ENCODE results near the gene SERPINA1. TPM values are rescaled to one million over a fixed set of nuclear protein-coding genes. Genes with fewer than 3 reads are reported as not detected.

Gene SERPINA1
- total RNA-seq, 1 experiment from 2014 or later = 5.1 TPM

DNA sequence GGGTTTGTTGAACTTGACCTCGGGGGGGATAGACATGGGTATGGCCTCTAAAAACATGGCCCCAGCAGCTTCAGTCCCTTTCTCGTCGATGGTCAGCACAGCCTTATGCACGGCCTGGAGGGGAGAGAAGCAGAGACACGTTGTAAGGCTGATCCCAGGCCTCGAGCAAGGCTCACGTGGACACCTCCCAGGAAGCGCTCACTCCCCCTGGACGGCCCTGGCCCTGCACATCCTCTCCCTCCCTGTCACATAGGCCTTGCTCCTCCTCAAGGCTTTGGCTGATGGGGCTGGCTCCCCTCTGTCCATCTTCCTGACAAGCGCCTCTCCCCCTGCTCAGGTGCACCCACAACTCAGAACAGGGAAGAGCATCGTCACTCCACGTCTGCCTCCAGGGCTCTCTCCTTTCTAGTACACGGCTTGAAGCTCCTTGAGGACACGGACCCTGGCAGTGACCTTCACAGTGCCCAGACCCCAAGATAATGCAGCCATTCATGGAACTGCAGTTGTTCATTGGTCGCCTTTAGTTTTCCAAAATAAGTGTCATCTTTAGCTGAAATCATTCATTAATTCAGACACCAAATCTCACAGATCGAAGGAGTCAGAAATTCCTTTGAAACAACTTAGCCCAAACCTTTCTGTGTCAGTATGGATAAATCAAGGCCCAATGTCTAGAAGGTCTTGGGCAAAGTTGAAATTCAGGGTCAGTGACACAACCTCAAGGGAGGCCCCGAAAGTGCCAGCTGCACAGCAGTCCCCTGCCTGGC lies 9.7 kb downstream of the SERPINA1 start:
- Mint-ChIP-seq H3K27ac (no peak overlapping the region), H3K4me1 (peaks cover 32% of the 10 kb centered on the region), H3K36me3 (no peaks in the 10 kb centered on the region), H3K4me3 (no peak overlapping the region), H3K9me3 (no peaks in the 10 kb centered on the region), H3K27me3 (ENCODE audit: low read depth) (0 out of 2 replicates have a peak, but pooled peaks cover 3% of the 10 kb centered on the region)
- POLR2A ChIA-PET = no interaction called here
- TF ChIP-seq, protein P1, sequence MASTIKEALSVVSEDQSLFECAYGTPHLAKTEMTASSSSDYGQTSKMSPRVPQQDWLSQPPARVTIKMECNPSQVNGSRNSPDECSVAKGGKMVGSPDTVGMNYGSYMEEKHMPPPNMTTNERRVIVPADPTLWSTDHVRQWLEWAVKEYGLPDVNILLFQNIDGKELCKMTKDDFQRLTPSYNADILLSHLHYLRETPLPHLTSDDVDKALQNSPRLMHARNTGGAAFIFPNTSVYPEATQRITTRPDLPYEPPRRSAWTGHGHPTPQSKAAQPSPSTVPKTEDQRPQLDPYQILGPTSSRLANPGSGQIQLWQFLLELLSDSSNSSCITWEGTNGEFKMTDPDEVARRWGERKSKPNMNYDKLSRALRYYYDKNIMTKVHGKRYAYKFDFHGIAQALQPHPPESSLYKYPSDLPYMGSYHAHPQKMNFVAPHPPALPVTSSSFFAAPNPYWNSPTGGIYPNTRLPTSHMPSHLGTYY (CRISPR knock-in tag; IDR thresholded peaks at IDR 0.05) = no peak
- TF ChIP-seq, protein P2, sequence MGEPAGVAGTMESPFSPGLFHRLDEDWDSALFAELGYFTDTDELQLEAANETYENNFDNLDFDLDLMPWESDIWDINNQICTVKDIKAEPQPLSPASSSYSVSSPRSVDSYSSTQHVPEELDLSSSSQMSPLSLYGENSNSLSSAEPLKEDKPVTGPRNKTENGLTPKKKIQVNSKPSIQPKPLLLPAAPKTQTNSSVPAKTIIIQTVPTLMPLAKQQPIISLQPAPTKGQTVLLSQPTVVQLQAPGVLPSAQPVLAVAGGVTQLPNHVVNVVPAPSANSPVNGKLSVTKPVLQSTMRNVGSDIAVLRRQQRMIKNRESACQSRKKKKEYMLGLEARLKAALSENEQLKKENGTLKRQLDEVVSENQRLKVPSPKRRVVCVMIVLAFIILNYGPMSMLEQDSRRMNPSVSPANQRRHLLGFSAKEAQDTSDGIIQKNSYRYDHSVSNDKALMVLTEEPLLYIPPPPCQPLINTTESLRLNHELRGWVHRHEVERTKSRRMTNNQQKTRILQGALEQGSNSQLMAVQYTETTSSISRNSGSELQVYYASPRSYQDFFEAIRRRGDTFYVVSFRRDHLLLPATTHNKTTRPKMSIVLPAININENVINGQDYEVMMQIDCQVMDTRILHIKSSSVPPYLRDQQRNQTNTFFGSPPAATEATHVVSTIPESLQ (CRISPR knock-in tag; IDR thresholded peaks at IDR 0.05) = no peak
- CTCF ChIA-PET = no interaction called here
- ATAC-seq = no peak
- DNase-seq (ENCODE audit: low spot score) = no peak

- ATAC-seq (no peak), DNase-seq (ENCODE audit: low spot score) (no peak)
- H3K4me1 Mint-ChIP-seq = peaks cover 24% of the 10 kb centered on the region
- H3K27ac Mint-ChIP-seq = no peak overlapping the region
- TF ChIP-seq ZNF263 (CRISPR knock-in tag; IDR thresholded peaks at IDR 0.05; ENCODE audit: low read depth) (no peak), AFF4 (CRISPR knock-in tag; IDR thresholded peaks at IDR 0.05; ENCODE audit: borderline replicate concordance) (no peak), GTF2I (CRISPR knock-in tag; conservative IDR thresholded peaks at IDR 0.05) (no peak), ZNF671 (CRISPR knock-in tag; IDR thresholded peaks at IDR 0.05) (no peak), FOXJ3 (CRISPR knock-in tag; IDR thresholded peaks at IDR 0.05; ENCODE audit: borderline replicate concordance) (no peak), ZNF281 (CRISPR knock-in tag; IDR thresholded peaks at IDR 0.05) (no peak), ZSCAN18 (CRISPR knock-in tag; IDR thresholded peaks at IDR 0.05) (no peak)
- TF ChIP-seq, protein P3, sequence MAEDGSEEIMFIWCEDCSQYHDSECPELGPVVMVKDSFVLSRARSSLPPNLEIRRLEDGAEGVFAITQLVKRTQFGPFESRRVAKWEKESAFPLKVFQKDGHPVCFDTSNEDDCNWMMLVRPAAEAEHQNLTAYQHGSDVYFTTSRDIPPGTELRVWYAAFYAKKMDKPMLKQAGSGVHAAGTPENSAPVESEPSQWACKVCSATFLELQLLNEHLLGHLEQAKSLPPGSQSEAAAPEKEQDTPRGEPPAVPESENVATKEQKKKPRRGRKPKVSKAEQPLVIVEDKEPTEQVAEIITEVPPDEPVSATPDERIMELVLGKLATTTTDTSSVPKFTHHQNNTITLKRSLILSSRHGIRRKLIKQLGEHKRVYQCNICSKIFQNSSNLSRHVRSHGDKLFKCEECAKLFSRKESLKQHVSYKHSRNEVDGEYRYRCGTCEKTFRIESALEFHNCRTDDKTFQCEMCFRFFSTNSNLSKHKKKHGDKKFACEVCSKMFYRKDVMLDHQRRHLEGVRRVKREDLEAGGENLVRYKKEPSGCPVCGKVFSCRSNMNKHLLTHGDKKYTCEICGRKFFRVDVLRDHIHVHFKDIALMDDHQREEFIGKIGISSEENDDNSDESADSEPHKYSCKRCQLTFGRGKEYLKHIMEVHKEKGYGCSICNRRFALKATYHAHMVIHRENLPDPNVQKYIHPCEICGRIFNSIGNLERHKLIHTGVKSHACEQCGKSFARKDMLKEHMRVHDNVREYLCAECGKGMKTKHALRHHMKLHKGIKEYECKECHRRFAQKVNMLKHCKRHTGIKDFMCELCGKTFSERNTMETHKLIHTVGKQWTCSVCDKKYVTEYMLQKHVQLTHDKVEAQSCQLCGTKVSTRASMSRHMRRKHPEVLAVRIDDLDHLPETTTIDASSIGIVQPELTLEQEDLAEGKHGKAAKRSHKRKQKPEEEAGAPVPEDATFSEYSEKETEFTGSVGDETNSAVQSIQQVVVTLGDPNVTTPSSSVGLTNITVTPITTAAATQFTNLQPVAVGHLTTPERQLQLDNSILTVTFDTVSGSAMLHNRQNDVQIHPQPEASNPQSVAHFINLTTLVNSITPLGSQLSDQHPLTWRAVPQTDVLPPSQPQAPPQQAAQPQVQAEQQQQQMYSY (CRISPR knock-in tag; IDR thresholded peaks at IDR 0.05) = no peak
- TF ChIP-seq, protein P4, sequence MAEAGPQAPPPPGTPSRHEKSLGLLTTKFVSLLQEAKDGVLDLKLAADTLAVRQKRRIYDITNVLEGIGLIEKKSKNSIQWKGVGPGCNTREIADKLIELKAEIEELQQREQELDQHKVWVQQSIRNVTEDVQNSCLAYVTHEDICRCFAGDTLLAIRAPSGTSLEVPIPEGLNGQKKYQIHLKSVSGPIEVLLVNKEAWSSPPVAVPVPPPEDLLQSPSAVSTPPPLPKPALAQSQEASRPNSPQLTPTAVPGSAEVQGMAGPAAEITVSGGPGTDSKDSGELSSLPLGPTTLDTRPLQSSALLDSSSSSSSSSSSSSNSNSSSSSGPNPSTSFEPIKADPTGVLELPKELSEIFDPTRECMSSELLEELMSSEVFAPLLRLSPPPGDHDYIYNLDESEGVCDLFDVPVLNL (CRISPR knock-in tag; IDR thresholded peaks at IDR 0.05; ENCODE audit: borderline replicate concordance, low read depth) = no peak
- no peaks in the 10 kb centered on the region for H3K9me3 Mint-ChIP-seq
- H3K4me3 Mint-ChIP-seq = no peak overlapping the region
- 0 out of 2 replicates have a peak, but pooled peaks cover 3% of the 10 kb centered on the region for H3K27me3 Mint-ChIP-seq (ENCODE audit: low read depth)
- POLR2A ChIA-PET = no interaction called here
- H3K36me3 Mint-ChIP-seq = no peaks in the 10 kb centered on the region
- CTCF ChIA-PET = no interaction called here
These were observed 10.4 kb downstream of the SERPINA1 start for GRCh38 chr14:94377866-94378470.
